WTC11 (cell line): ENCODE results near the gene FNDC3B. TPM values are rescaled to one million over a fixed set of nuclear protein-coding genes. Genes with fewer than 3 reads are reported as not detected.

Experiments
- ATAC-seq: fragments of 200-7000 bp; cut with Tn5 transposase; 2 replicates; pipeline ENCODE4 v1.10.0; 2021; ENCODE audit warnings: mild to moderate bottlenecking, moderate library complexity
- CTCF ChIA-PET: fragments of 300-600 bp; sonication (Branson Sonifier 250); formaldehyde crosslinking; loops from one replicate; lab custom pipeline; 2021; ENCODE audit warnings: antibody characterized with exemption; lab: Charles Lee
- POLR2A ChIA-PET: fragments of 350-600 bp; sonication (Branson Sonifier 250); formaldehyde crosslinking; loops from one replicate; lab custom pipeline; 2021; ENCODE audit warnings: antibody characterized with exemption; lab: Charles Lee
- DNase-seq: peaks from one replicate; pipeline ENCODE4 v3.0.0; 2021; ENCODE audit warnings: low spot score
- H3K27ac Mint-ChIP-seq: 2 replicates; pipeline ENCODE4 v1.8.0; 2021; ENCODE audit warnings: mixed read lengths
- H3K27me3 Mint-ChIP-seq: 2 replicates; pipeline ENCODE4 v1.8.0; 2021; ENCODE audit warnings: low read depth, mild to moderate bottlenecking, moderate library complexity, mixed read lengths
- H3K36me3 Mint-ChIP-seq: 2 replicates; pipeline ENCODE4 v1.8.0; 2021; ENCODE audit warnings: mixed read lengths
- H3K4me1 Mint-ChIP-seq: 2 replicates; pipeline ENCODE4 v1.8.0; 2022; ENCODE audit warnings: mixed read lengths
- H3K4me3 Mint-ChIP-seq: 2 replicates; pipeline ENCODE4 v1.8.0; 2021; ENCODE audit warnings: mild to moderate bottlenecking, moderate library complexity, mixed read lengths
- H3K9me3 Mint-ChIP-seq: 2 replicates; pipeline ENCODE4 v1.8.0; 2021; ENCODE audit warnings: mixed read lengths
- ATF1 ChIP-seq: sonication (generic); formaldehyde crosslinking; IDR thresholded peaks from 2 replicates; pipeline ENCODE4 v1.8.1; 2023; ENCODE audit warnings: mild to moderate bottlenecking, moderate library complexity, missing genetic modification reagents
- CREB1 ChIP-seq: sonication (generic); formaldehyde crosslinking; IDR thresholded peaks from 2 replicates; pipeline ENCODE4 v1.8.0; 2023; ENCODE audit warnings: mild to moderate bottlenecking, missing genetic modification reagents
- E2F4 ChIP-seq: sonication (generic); formaldehyde crosslinking; IDR thresholded peaks from 2 replicates; pipeline ENCODE4 v1.8.1; 2022; ENCODE audit warnings: low read depth, mild to moderate bottlenecking, moderate library complexity, missing genetic modification reagents, borderline replicate concordance
- FOXK1 ChIP-seq: sonication (generic); formaldehyde crosslinking; IDR thresholded peaks from 2 replicates; pipeline ENCODE4 v1.8.0; 2022; ENCODE audit warnings: mild to moderate bottlenecking, moderate library complexity, missing genetic modification reagents
- HMGA2 ChIP-seq: fragments of 250-450 bp; sonication (Bioruptor Pico); IDR thresholded peaks from 2 replicates; pipeline ENCODE4 v1.4.0; 2021; ENCODE audit warnings: mild to moderate bottlenecking, moderate library complexity
- IRF2 ChIP-seq: sonication (generic); formaldehyde crosslinking; IDR thresholded peaks from 2 replicates; pipeline ENCODE4 v1.8.0; 2022; ENCODE audit warnings: low read depth, missing genetic modification reagents, borderline replicate concordance
- MAX ChIP-seq: sonication (generic); formaldehyde crosslinking; IDR thresholded peaks from 2 replicates; pipeline ENCODE4 v1.8.0; 2022; ENCODE audit warnings: mild to moderate bottlenecking, missing genetic modification reagents
- MXD4 ChIP-seq: fragments of 250-450 bp; sonication (Bioruptor Pico); IDR thresholded peaks from 2 replicates; pipeline ENCODE4 v1.8.0; 2021; ENCODE audit warnings: mild to moderate bottlenecking, moderate library complexity, borderline replicate concordance
- PRRX2 ChIP-seq: fragments of 250-450 bp; sonication (Bioruptor Pico); IDR thresholded peaks from 2 replicates; pipeline ENCODE4 v1.8.0; 2021; ENCODE audit warnings: mild to moderate bottlenecking
- RORB ChIP-seq: fragments of 250-450 bp; sonication (Bioruptor Pico); IDR thresholded peaks from 2 replicates; pipeline ENCODE4 v1.9.0; 2021; ENCODE audit warnings: mild to moderate bottlenecking
- TEAD1 ChIP-seq: sonication (generic); formaldehyde crosslinking; IDR thresholded peaks from 2 replicates; pipeline ENCODE4 v1.8.0; 2022; ENCODE audit warnings: mild to moderate bottlenecking, missing genetic modification reagents
- TP53 ChIP-seq: sonication (generic); formaldehyde crosslinking; IDR thresholded peaks from 2 replicates; pipeline ENCODE4 v1.8.1; 2023; ENCODE audit warnings: mild to moderate bottlenecking, missing genetic modification reagents
- USF1 ChIP-seq: sonication (generic); formaldehyde crosslinking; IDR thresholded peaks from 2 replicates; pipeline ENCODE4 v1.8.0; 2022; ENCODE audit warnings: mild to moderate bottlenecking, missing genetic modification reagents
- USF2 ChIP-seq: sonication (generic); formaldehyde crosslinking; IDR thresholded peaks from 2 replicates; pipeline ENCODE4 v1.8.1; 2023; ENCODE audit warnings: mild to moderate bottlenecking, missing genetic modification reagents, moderate library complexity
- ZNF232 ChIP-seq: sonication (generic); formaldehyde crosslinking; IDR thresholded peaks from 2 replicates; pipeline ENCODE4 v1.8.0; 2022; ENCODE audit warnings: mild to moderate bottlenecking, missing genetic modification reagents
- total RNA-seq: library from RNA; stranded (reverse); gene quantifications from 3 replicates; pipeline ENCODE4 v1.2.3, GENCODE V29; 2021
- TF ChIP-seq, protein P1 (sequence below): sonication (generic); formaldehyde crosslinking; conservative IDR thresholded peaks from 2 replicates; pipeline ENCODE4 v1.8.1; 2022; ENCODE audit warnings: mild to moderate bottlenecking, missing genetic modification reagents
- TF ChIP-seq, protein P2 (sequence below): sonication (generic); formaldehyde crosslinking; IDR thresholded peaks from 2 replicates; pipeline ENCODE4 v1.8.1; 2023; ENCODE audit warnings: mild to moderate bottlenecking, missing genetic modification reagents
- TF ChIP-seq, protein P3 (sequence below): sonication (generic); formaldehyde crosslinking; conservative IDR thresholded peaks from 2 replicates; pipeline ENCODE4 v1.8.1; 2023; ENCODE audit warnings: mild to moderate bottlenecking, low read depth, missing genetic modification reagents, moderate library complexity

The FNDC3B gene
- total RNA-seq, 1 experiment from 2014 or later: 42.8 TPM

- TF ChIP-seq E2F4 (CRISPR knock-in tag) (no peak), USF1 (CRISPR knock-in tag) (no peak), IRF2 (CRISPR knock-in tag) (no peak)
- TF ChIP-seq, protein P1, sequence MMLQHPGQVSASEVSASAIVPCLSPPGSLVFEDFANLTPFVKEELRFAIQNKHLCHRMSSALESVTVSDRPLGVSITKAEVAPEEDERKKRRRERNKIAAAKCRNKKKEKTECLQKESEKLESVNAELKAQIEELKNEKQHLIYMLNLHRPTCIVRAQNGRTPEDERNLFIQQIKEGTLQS (CRISPR knock-in tag): no peak
- TF ChIP-seq, protein P2, sequence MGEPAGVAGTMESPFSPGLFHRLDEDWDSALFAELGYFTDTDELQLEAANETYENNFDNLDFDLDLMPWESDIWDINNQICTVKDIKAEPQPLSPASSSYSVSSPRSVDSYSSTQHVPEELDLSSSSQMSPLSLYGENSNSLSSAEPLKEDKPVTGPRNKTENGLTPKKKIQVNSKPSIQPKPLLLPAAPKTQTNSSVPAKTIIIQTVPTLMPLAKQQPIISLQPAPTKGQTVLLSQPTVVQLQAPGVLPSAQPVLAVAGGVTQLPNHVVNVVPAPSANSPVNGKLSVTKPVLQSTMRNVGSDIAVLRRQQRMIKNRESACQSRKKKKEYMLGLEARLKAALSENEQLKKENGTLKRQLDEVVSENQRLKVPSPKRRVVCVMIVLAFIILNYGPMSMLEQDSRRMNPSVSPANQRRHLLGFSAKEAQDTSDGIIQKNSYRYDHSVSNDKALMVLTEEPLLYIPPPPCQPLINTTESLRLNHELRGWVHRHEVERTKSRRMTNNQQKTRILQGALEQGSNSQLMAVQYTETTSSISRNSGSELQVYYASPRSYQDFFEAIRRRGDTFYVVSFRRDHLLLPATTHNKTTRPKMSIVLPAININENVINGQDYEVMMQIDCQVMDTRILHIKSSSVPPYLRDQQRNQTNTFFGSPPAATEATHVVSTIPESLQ: no peak
Measured at GRCh38 chr3:172145031-172145686, 105.8 kb downstream of the FNDC3B start (continued).

DNA sequence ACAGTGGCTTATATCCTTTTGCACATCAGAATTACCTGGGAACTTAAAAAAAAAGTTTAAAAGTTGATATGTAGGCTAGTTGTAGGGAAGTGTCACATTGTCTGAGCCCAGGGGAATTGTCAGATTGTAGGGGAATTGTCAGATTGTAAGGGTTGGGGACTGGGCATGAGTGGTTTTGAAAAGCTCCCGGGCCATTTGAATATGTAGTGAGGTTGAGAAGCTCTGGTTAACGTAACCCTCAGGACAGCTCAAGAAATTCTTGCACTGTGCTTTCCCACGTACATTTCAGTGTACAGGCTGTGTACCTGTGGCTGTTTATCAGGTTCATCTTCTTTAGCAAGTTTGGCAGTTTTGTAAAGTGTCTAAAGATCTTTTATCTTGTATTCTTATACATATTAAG is 107.0 kb downstream of the FNDC3B start:
- Mint-ChIP-seq H3K4me3 (no peak overlapping the region), H3K9me3 (peaks cover 4% of the 10 kb centered on the region), H3K4me1 (peaks cover 82% of the 10 kb centered on the region), H3K36me3 (0 out of 2 replicates have a peak, but pooled peaks cover 4% of the 10 kb centered on the region), H3K27me3 (no peaks in the 10 kb centered on the region), H3K27ac (no peak overlapping the region)
- ChIA-PET CTCF (no interaction called here), POLR2A (interaction anchor here (0.7 kb wide), 2 partner anchors 87 to 106 kb away, joined by 4 to 6 read pairs; no protein-coding TSS in a partner anchor)
- DNase-seq (no peak), ATAC-seq (no peak)
- TF ChIP-seq USF2 (no peak), MXD4 (CRISPR knock-in tag) (no peak), RORB (CRISPR knock-in tag) (no peak), FOXK1 (CRISPR knock-in tag) (no peak), ATF1 (CRISPR knock-in tag) (no peak), CREB1 (no peak), TEAD1 (CRISPR knock-in tag) (no peak), PRRX2 (CRISPR knock-in tag) (no peak), MAX (CRISPR knock-in tag) (no peak), TP53 (CRISPR knock-in tag) (no peak), HMGA2 (CRISPR knock-in tag) (no peak), ZNF232 (CRISPR knock-in tag) (no peak)
- TF ChIP-seq, protein P3, sequence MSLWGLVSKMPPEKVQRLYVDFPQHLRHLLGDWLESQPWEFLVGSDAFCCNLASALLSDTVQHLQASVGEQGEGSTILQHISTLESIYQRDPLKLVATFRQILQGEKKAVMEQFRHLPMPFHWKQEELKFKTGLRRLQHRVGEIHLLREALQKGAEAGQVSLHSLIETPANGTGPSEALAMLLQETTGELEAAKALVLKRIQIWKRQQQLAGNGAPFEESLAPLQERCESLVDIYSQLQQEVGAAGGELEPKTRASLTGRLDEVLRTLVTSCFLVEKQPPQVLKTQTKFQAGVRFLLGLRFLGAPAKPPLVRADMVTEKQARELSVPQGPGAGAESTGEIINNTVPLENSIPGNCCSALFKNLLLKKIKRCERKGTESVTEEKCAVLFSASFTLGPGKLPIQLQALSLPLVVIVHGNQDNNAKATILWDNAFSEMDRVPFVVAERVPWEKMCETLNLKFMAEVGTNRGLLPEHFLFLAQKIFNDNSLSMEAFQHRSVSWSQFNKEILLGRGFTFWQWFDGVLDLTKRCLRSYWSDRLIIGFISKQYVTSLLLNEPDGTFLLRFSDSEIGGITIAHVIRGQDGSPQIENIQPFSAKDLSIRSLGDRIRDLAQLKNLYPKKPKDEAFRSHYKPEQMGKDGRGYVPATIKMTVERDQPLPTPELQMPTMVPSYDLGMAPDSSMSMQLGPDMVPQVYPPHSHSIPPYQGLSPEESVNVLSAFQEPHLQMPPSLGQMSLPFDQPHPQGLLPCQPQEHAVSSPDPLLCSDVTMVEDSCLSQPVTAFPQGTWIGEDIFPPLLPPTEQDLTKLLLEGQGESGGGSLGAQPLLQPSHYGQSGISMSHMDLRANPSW (CRISPR knock-in tag): no peak
